Mammary epithelial cell (primary cell): ENCODE data around the gene LCE1D.

Experiments
- EZH2 ChIP-seq: IDR thresholded peaks from 2 replicates; pipeline ENCODE4 v1.6.1; 2012; ENCODE audit warnings: low read length, inconsistent platforms, borderline replicate concordance
- TF ChIP-seq, protein P1 (sequence below), 2 donors: IDR thresholded peaks in 1 of 2; conservative IDR thresholded peaks in 1 of 2; 2 replicates each; pipeline ENCODE4 v1.5.1; 2011 to 2012; ENCODE audit warnings: inconsistent platforms in 2 of 2, low read length in 2 of 2, mild to moderate bottlenecking in 2 of 2, control low read depth in 1 of 2, low read depth in 1 of 2; ENCODE audit not compliant: insufficient read depth in 1 of 2; ENCODE audit errors: extremely low read depth in 1 of 2

DNA sequence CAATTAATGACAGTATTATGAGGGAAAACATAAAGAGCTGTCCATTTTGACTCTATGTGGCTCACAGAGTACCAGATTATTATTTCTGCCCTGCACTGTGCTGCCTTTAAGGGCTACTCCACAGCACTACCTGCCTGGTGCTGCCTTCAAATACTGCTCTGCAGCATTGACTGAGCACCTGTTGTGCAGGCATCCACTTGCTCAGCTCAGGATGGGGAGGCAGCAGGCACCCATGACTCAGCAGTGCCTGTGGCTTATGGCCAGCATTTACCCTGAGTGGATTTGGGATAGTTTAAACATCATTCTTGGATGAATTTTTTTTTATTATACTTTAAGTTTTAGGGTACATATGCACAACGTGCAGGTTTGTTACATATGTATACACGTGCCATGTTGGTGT, 39.6 kb upstream of the LCE1D start:
- TF ChIP-seq, protein P1, sequence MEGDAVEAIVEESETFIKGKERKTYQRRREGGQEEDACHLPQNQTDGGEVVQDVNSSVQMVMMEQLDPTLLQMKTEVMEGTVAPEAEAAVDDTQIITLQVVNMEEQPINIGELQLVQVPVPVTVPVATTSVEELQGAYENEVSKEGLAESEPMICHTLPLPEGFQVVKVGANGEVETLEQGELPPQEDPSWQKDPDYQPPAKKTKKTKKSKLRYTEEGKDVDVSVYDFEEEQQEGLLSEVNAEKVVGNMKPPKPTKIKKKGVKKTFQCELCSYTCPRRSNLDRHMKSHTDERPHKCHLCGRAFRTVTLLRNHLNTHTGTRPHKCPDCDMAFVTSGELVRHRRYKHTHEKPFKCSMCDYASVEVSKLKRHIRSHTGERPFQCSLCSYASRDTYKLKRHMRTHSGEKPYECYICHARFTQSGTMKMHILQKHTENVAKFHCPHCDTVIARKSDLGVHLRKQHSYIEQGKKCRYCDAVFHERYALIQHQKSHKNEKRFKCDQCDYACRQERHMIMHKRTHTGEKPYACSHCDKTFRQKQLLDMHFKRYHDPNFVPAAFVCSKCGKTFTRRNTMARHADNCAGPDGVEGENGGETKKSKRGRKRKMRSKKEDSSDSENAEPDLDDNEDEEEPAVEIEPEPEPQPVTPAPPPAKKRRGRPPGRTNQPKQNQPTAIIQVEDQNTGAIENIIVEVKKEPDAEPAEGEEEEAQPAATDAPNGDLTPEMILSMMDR (conservative IDR thresholded peaks at IDR 0.05 in 1 of 2, IDR thresholded peaks at IDR 0.05 in 1 of 2; ENCODE audit: extremely low read depth in 1 of 2, insufficient read depth in 1 of 2, low read depth in 1 of 2, low read length in 2 of 2), result no peak
- no peak for TF ChIP-seq EZH2
